GM13977 (cell line): Measurements from ENCODE around the gene TMX1.

Experiments
- DNase-seq: peaks from one replicate; pipeline ENCODE4 v3.0.0; 2012; ENCODE audit warnings: low spot score
- in situ Hi-C: fragments of 300-500 bp; cut with MboI; formaldehyde crosslinking; loops from one replicate; pipeline ENCODE4 v1.12.0; 2022; ENCODE audit warnings: low sequenced_read_pairs, low pct_unique_long_range_greater_than_20kb, mixed read lengths, inconsistent platforms; ENCODE audit not compliant: unreplicated experiment
- TF ChIP-seq, protein P1 (sequence below): IDR thresholded peaks from 2 replicates; pipeline ENCODE4 v1.5.1; 2012; ENCODE audit warnings: mild to moderate bottlenecking, control low read depth; ENCODE audit not compliant: insufficient read depth; ENCODE audit errors: extremely low read depth, missing control alignments

The TMX1 gene

DNA sequence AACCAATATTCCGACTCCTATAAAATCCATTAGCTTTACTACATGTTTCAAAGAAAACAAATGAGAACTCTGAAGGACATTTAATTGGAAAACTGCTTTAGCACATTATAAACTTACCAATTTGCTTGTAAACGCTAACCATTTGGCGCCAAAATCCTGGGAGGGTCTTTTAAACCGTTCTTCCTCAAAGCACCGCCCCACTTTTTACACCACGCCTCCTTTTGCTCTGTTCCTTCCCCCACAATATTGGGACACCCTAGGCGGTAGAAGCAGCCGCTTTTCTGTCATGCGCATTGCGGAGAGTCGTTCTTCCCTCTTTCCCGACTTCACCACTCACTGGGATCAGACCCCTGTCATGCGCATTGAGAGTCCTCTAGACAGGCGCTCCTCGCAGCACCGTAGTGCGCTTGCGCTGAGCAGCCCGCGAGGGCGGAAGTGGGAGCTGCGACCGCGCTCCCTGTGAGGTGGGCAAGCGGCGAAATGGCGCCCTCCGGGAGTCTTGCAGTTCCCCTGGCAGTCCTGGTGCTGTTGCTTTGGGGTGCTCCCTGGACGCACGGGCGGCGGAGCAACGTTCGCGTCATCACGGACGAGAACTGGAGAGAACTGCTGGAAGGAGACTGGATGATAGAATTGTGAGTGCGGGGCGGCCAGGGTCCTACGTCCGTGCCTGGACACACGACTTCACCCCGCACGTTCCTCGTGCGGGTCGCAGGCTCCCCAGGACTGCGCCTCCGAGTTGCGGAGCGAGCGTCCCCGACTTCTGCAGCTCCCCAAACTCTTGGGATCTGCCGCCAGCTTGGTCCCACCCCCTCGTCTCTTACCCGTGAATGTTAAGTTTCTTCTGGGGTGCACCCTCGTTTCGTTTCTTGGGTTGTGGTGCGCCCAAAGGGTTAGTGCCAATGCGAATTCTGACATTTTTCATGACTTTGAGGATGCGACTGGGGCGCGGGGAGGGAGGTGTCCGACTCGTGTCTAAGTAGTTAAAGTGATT, at the start of gene TMX1:
TSS of gene TMX1 (plus strand) at position 435 of the 991 bp plus-strand sequence. CDS start at position 481, 46 bp downstream.
- DNase-seq, result peak; percentile 90
- TF ChIP-seq, protein P1, sequence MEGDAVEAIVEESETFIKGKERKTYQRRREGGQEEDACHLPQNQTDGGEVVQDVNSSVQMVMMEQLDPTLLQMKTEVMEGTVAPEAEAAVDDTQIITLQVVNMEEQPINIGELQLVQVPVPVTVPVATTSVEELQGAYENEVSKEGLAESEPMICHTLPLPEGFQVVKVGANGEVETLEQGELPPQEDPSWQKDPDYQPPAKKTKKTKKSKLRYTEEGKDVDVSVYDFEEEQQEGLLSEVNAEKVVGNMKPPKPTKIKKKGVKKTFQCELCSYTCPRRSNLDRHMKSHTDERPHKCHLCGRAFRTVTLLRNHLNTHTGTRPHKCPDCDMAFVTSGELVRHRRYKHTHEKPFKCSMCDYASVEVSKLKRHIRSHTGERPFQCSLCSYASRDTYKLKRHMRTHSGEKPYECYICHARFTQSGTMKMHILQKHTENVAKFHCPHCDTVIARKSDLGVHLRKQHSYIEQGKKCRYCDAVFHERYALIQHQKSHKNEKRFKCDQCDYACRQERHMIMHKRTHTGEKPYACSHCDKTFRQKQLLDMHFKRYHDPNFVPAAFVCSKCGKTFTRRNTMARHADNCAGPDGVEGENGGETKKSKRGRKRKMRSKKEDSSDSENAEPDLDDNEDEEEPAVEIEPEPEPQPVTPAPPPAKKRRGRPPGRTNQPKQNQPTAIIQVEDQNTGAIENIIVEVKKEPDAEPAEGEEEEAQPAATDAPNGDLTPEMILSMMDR, result no peak
- in situ Hi-C loops, result no loop called here

- TF ChIP-seq, protein P1, result no peak
- in situ Hi-C loops, result no loop called here
- no peak for DNase-seq
Observed at GRCh38 chr14:51201890-51202289, 38.2 kb upstream of the TMX1 start.

DNA sequence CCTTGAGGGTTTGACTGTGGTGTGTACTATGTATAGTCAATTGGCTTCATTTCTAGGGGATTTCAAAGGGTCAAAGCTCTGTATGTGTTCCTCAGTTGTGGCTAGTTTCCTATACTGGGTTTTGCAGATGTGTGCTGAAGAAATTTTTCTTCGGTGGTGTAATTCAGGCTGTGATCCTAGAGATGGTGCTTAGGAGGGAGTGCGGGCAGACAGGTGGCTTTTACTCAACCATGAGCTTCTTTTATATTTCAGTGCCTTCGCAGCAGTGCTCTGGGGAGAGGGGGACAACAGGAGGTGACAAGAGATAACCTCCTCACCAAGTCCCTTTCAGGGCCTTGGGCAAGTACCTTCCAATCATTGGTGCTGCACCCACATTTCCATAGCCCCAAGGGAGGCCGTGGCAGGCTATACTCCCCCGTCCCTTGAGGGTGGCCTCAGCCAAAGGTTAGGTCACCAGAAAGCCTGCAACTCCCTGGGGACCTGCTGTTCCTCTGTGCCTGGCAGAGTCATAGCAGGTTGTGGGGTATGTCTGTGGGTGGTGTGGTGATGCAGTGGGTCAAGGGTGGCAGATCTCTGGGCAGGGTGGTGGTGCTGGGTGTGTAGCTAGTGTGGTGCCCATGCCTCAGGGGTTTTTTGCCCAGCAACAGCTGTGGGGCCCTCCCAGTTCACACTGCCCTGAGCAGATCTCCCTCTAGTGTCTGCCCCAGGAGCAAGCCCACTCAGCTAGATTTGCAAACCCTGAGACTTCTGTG, 37.0 kb upstream of the TMX1 start:
- DNase-seq, result peak; percentile 26
- in situ Hi-C loops, result no loop called here
- TF ChIP-seq, protein P1, result peak; percentile 31

- DNase-seq, result no peak
- in situ Hi-C loops, result no loop called here
- TF ChIP-seq, protein P1, result no peak
Observed at GRCh38 chr14:51203881-51204280, 36.2 kb upstream of the TMX1 start.

DNA sequence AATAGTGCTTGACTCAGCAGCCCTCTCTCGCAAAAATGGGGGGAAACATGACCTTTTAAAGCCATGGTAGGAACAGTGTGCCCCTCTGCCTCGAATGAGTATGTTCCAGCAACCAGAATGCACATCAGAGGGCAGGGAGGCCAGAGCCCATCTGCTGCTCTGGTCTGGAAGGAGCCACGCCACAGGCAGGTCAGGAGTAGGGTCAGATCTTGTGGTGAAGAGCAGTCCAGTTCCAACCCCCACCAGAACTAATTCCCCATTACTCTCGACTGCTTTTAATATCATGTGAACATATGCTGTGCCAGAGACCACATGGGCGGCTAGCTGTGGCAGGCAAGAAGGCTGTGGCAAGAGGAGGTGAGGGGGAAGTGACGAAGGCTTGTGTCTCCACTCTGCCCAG, 34.6 kb upstream of the TMX1 start:
- no peak for DNase-seq
- in situ Hi-C loops, result no loop called here
- TF ChIP-seq, protein P1, result no peak

GRCh38 chr14:51206462-51206861, 33.6 kb upstream of the TMX1 start:
- TF ChIP-seq, protein P1, result no peak
- no peak for DNase-seq
- in situ Hi-C loops, result no loop called here
